ENCODE data around the gene NLGN4Y.

The NLGN4Y gene

DNA sequence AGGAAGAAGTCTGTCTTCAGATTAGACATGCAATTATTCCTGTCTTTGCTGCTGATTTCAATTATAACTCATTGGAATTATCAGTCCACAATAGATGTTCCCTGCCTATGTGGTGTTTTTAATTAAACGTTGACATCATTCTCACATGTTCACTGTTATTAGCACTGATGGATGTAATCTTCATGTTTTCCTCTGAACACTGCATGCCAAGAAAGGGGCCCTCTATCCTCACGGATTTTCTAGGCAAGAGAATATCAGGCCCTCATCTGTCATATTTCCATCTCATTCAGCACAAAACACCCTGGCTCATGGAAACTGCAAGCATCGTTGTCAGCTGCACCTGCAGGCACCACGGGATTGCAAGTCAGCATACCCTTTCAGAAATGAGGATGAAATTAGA, 224.0 kb downstream of the NLGN4Y start:
- Histone ChIP-seq H3K36me3 (ENCODE audit: control insufficient read depth, insufficient read depth, low read length) (no peaks in the 10 kb centered on the region), H3K4me3 (replicated peaks; ENCODE audit: low read depth, low read length) (no peak overlapping the region), H3K27me3 (replicated peaks; ENCODE audit: control insufficient read depth, insufficient read depth, low read length) (no peaks in the 10 kb centered on the region)
- TF ChIP-seq, protein P1, sequence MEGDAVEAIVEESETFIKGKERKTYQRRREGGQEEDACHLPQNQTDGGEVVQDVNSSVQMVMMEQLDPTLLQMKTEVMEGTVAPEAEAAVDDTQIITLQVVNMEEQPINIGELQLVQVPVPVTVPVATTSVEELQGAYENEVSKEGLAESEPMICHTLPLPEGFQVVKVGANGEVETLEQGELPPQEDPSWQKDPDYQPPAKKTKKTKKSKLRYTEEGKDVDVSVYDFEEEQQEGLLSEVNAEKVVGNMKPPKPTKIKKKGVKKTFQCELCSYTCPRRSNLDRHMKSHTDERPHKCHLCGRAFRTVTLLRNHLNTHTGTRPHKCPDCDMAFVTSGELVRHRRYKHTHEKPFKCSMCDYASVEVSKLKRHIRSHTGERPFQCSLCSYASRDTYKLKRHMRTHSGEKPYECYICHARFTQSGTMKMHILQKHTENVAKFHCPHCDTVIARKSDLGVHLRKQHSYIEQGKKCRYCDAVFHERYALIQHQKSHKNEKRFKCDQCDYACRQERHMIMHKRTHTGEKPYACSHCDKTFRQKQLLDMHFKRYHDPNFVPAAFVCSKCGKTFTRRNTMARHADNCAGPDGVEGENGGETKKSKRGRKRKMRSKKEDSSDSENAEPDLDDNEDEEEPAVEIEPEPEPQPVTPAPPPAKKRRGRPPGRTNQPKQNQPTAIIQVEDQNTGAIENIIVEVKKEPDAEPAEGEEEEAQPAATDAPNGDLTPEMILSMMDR (IDR thresholded peaks at IDR 0.05; ENCODE audit: insufficient read depth, low read length, poor library complexity, severe bottlenecking) = no peak
- DNase-seq (ENCODE audit: extremely low read depth, insufficient read length) = no peak

DNA sequence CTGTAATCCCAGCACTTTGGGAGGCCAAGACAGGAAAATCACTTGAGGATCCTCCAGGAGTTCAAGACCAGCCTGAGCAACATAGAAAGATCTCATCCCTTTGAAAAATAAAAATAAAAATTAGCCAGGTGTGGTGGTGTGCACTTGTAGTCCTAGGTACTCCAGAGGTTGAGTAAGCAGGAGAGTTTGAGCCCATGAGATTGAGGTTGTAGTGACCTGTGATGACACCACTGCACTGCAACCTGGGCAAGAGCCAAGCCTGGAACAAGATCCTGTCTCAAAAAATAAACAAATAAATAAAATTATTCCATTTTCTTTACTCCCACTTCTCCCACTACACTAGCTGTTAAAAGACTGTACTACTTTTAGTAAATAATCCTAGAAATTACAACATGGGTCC, 231.2 kb downstream of the NLGN4Y start:
- Histone ChIP-seq H3K27me3 (replicated peaks; ENCODE audit: control insufficient read depth, insufficient read depth, low read length) (no peaks in the 10 kb centered on the region), H3K4me3 (replicated peaks; ENCODE audit: low read depth, low read length) (no peak overlapping the region), H3K36me3 (ENCODE audit: control insufficient read depth, insufficient read depth, low read length) (no peaks in the 10 kb centered on the region)
- TF ChIP-seq, protein P1 (IDR thresholded peaks at IDR 0.05; ENCODE audit: insufficient read depth, low read length, poor library complexity, severe bottlenecking) = no peak
- no peak for DNase-seq (ENCODE audit: extremely low read depth, insufficient read length)

DNA sequence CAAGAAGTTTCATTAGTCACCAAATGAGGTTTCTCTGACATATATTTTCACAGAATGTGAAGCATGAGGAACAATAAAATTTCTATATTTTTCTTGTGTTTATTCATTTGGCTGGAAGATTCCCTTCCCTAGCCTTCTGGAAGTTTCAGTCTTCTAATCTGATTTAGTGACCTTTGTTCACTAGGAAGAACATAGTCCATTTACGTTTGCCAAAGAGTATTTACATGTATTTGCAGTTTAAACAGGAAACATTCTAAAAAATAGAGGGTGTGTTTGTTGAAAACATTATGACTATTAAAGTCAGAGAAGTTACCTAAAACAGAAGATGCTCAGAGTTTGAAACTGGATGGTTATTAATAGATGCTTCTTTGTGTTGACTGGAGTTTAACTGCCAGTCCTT, 238.6 kb downstream of the NLGN4Y start:
- no peak for DNase-seq (ENCODE audit: extremely low read depth, insufficient read length)
- TF ChIP-seq, protein P1 (IDR thresholded peaks at IDR 0.05; ENCODE audit: insufficient read depth, low read length, poor library complexity, severe bottlenecking) = no peak
- no peak overlapping the region for H3K4me3 ChIP-seq (replicated peaks; ENCODE audit: low read depth, low read length)
- H3K36me3 ChIP-seq (ENCODE audit: control insufficient read depth, insufficient read depth, low read length) = no peaks in the 10 kb centered on the region
- no peaks in the 10 kb centered on the region for H3K27me3 ChIP-seq (replicated peaks; ENCODE audit: control insufficient read depth, insufficient read depth, low read length)

DNA sequence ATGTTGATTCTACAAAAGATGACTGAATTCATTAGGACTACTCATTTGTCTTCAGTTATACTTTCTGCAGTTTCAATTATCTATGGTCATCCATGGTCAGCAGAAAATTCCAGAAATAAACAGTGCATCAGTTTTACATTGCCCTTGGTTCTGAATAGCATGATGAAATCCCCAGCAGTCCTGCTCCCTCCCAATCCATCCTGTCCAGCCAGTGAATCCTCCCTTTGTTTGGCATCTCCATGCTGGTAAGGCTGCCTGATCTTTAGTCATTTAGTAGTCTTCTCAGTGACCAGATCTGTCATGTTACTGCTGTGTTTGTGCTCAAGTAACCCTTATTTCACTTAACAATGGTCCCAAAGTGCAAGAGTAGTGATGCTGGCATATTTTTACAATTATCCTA, 239.3 kb downstream of the NLGN4Y start:
- TF ChIP-seq, protein P1 (IDR thresholded peaks at IDR 0.05; ENCODE audit: insufficient read depth, low read length, poor library complexity, severe bottlenecking) = no peak
- Histone ChIP-seq H3K27me3 (replicated peaks; ENCODE audit: control insufficient read depth, insufficient read depth, low read length) (no peaks in the 10 kb centered on the region), H3K36me3 (ENCODE audit: control insufficient read depth, insufficient read depth, low read length) (no peaks in the 10 kb centered on the region), H3K4me3 (replicated peaks; ENCODE audit: low read depth, low read length) (no peak overlapping the region)
- no peak for DNase-seq (ENCODE audit: extremely low read depth, insufficient read length)

DNA sequence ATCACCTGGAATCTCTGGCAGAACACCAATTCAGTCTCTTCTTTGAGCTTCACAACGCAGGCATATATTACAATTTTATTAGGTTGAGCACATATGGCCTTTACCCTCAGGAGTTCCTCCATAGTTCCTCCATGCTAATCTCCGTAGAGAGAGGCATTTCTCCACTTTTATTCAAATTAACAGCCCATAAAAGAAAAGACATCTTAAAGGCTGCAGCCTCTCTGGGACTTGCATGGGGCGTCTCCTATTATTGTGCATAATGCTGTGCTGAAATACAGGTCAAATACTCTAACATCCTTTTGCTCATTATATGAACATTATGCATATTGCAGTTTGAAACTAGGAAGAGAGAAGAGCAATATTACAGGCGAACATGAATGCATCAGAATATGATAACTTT, 253.9 kb downstream of the NLGN4Y start:
- Histone ChIP-seq H3K36me3 (ENCODE audit: control insufficient read depth, insufficient read depth, low read length) (no peaks in the 10 kb centered on the region), H3K4me3 (replicated peaks; ENCODE audit: low read depth, low read length) (no peak overlapping the region), H3K27me3 (replicated peaks; ENCODE audit: control insufficient read depth, insufficient read depth, low read length) (no peaks in the 10 kb centered on the region)
- TF ChIP-seq, protein P1 (IDR thresholded peaks at IDR 0.05; ENCODE audit: insufficient read depth, low read length, poor library complexity, severe bottlenecking) = no peak
- DNase-seq (ENCODE audit: extremely low read depth, insufficient read length) = no peak

DNA sequence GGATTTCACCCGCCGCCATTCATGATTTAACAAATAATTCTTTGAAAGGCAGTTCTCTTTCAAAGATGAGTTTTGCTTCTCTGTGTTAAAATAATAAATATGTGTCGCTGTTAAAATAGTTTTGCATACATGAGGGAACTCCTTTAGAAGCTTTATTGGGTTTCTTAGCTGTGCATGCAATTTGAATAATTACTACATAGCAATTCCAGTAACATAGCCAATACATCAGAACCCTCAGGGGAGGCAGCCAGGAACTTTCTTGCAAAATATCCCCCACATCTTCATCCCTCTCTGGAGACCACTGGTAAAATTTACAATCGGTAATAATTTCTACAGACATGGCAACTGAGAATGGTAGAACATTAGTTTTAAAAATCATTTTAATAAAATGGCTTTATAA, 268.8 kb downstream of the NLGN4Y start:
- Histone ChIP-seq H3K36me3 (ENCODE audit: control insufficient read depth, insufficient read depth, low read length) (no peaks in the 10 kb centered on the region), H3K27me3 (replicated peaks; ENCODE audit: control insufficient read depth, insufficient read depth, low read length) (no peaks in the 10 kb centered on the region), H3K4me3 (replicated peaks; ENCODE audit: low read depth, low read length) (no peak overlapping the region)
- TF ChIP-seq, protein P1 (IDR thresholded peaks at IDR 0.05; ENCODE audit: insufficient read depth, low read length, poor library complexity, severe bottlenecking) = no peak
- no peak for DNase-seq (ENCODE audit: extremely low read depth, insufficient read length)

Data from GM06990 (cell line).